WTC11 (cell line): Measurements from ENCODE around the gene KSR1. TPM values are rescaled to one million over a fixed set of nuclear protein-coding genes. Genes with fewer than 3 reads are reported as not detected.

Experiments
- ATAC-seq: fragments of 200-7000 bp; cut with Tn5 transposase; 2 replicates; pipeline ENCODE4 v1.10.0; 2021; ENCODE audit warnings: mild to moderate bottlenecking, moderate library complexity
- CTCF ChIA-PET: fragments of 300-600 bp; sonication (Branson Sonifier 250); formaldehyde crosslinking; loops from one replicate; lab custom pipeline; 2021; ENCODE audit warnings: antibody characterized with exemption; lab: Charles Lee
- POLR2A ChIA-PET: fragments of 350-600 bp; sonication (Branson Sonifier 250); formaldehyde crosslinking; loops from one replicate; lab custom pipeline; 2021; ENCODE audit warnings: antibody characterized with exemption; lab: Charles Lee
- DNase-seq: peaks from one replicate; pipeline ENCODE4 v3.0.0; 2021; ENCODE audit warnings: low spot score
- H3K27ac Mint-ChIP-seq: 2 replicates; pipeline ENCODE4 v1.8.0; 2021; ENCODE audit warnings: mixed read lengths
- H3K27me3 Mint-ChIP-seq: 2 replicates; pipeline ENCODE4 v1.8.0; 2021; ENCODE audit warnings: low read depth, mild to moderate bottlenecking, moderate library complexity, mixed read lengths
- H3K36me3 Mint-ChIP-seq: 2 replicates; pipeline ENCODE4 v1.8.0; 2021; ENCODE audit warnings: mixed read lengths
- H3K4me1 Mint-ChIP-seq: 2 replicates; pipeline ENCODE4 v1.8.0; 2022; ENCODE audit warnings: mixed read lengths
- H3K4me3 Mint-ChIP-seq: 2 replicates; pipeline ENCODE4 v1.8.0; 2021; ENCODE audit warnings: mild to moderate bottlenecking, moderate library complexity, mixed read lengths
- H3K9me3 Mint-ChIP-seq: 2 replicates; pipeline ENCODE4 v1.8.0; 2021; ENCODE audit warnings: mixed read lengths
- CBFB ChIP-seq: sonication (generic); formaldehyde crosslinking; IDR thresholded peaks from 2 replicates; pipeline ENCODE4 v1.8.1; 2022; ENCODE audit warnings: mild to moderate bottlenecking, low read depth, missing genetic modification reagents
- CREM ChIP-seq: sonication (generic); formaldehyde crosslinking; IDR thresholded peaks from 2 replicates; pipeline ENCODE4 v1.8.1; 2022; ENCODE audit warnings: mild to moderate bottlenecking, missing genetic modification reagents, moderate library complexity
- E2F5 ChIP-seq: sonication (generic); formaldehyde crosslinking; IDR thresholded peaks from 2 replicates; pipeline ENCODE4 v1.8.1; 2022; ENCODE audit warnings: mild to moderate bottlenecking, moderate library complexity, missing genetic modification reagents
- ELF4 ChIP-seq: sonication (generic); formaldehyde crosslinking; IDR thresholded peaks from 2 replicates; pipeline ENCODE4 v1.8.1; 2022; ENCODE audit warnings: low read depth, mild to moderate bottlenecking, moderate library complexity, missing genetic modification reagents
- FOXP4 ChIP-seq: sonication (generic); formaldehyde crosslinking; IDR thresholded peaks from 2 replicates; pipeline ENCODE4 v1.8.0; 2022; ENCODE audit warnings: mild to moderate bottlenecking, missing genetic modification reagents
- HMGA2 ChIP-seq: fragments of 250-450 bp; sonication (Bioruptor Pico); IDR thresholded peaks from 2 replicates; pipeline ENCODE4 v1.4.0; 2021; ENCODE audit warnings: mild to moderate bottlenecking, moderate library complexity
- NR1H2 ChIP-seq: sonication (generic); formaldehyde crosslinking; IDR thresholded peaks from 2 replicates; pipeline ENCODE4 v1.9.0; 2021; ENCODE audit warnings: mild to moderate bottlenecking, moderate library complexity, missing genetic modification reagents
- PRDM15 ChIP-seq: sonication (generic); formaldehyde crosslinking; IDR thresholded peaks from 2 replicates; pipeline ENCODE4 v1.8.0; 2022; ENCODE audit warnings: missing genetic modification reagents
- RORB ChIP-seq: fragments of 250-450 bp; sonication (Bioruptor Pico); IDR thresholded peaks from 2 replicates; pipeline ENCODE4 v1.9.0; 2021; ENCODE audit warnings: mild to moderate bottlenecking
- SMAD4 ChIP-seq: sonication (generic); formaldehyde crosslinking; IDR thresholded peaks from 2 replicates; pipeline ENCODE4 v1.8.0; 2022; ENCODE audit warnings: mild to moderate bottlenecking, missing genetic modification reagents
- STAT6 ChIP-seq: sonication (generic); formaldehyde crosslinking; conservative IDR thresholded peaks from 2 replicates; pipeline ENCODE4 v1.8.1; 2023; ENCODE audit warnings: mild to moderate bottlenecking, low read depth, missing genetic modification reagents, moderate library complexity
- USF1 ChIP-seq: sonication (generic); formaldehyde crosslinking; IDR thresholded peaks from 2 replicates; pipeline ENCODE4 v1.8.0; 2022; ENCODE audit warnings: mild to moderate bottlenecking, missing genetic modification reagents
- ZMAT4 ChIP-seq: fragments of 250-450 bp; sonication (Bioruptor Pico); IDR thresholded peaks from 2 replicates; pipeline ENCODE4 v1.9.0; 2021; ENCODE audit warnings: mild to moderate bottlenecking
- ZNF416 ChIP-seq: fragments of 250-450 bp; sonication (Bioruptor Pico); IDR thresholded peaks from 2 replicates; pipeline ENCODE4 v1.9.0; 2021; ENCODE audit warnings: mild to moderate bottlenecking, inconsistent platforms
- ZNF423 ChIP-seq: fragments of 250-450 bp; sonication (Bioruptor Pico); IDR thresholded peaks from 2 replicates; pipeline ENCODE4 v2.1.2; 2022; ENCODE audit warnings: mild to moderate bottlenecking, moderate library complexity
- ZSCAN18 ChIP-seq: fragments of 250-450 bp; sonication (Bioruptor Pico); IDR thresholded peaks from 2 replicates; pipeline ENCODE4 v2.1.2; 2022; ENCODE audit warnings: mild to moderate bottlenecking, moderate library complexity
- total RNA-seq: library from RNA; stranded (reverse); gene quantifications from 3 replicates; pipeline ENCODE4 v1.2.3, GENCODE V29; 2021

The KSR1 gene
- total RNA-seq, 1 experiment from 2014 or later = 45.5 TPM

GRCh38 chr17:27548369-27548768 is 92.1 kb downstream of the KSR1 start:
- H3K4me3 Mint-ChIP-seq = no peak overlapping the region
- ATAC-seq (no peak), DNase-seq (no peak)
- POLR2A ChIA-PET = no interaction called here
- no peaks in the 10 kb centered on the region for H3K27me3 Mint-ChIP-seq
- H3K9me3 Mint-ChIP-seq = no peaks in the 10 kb centered on the region
- H3K27ac Mint-ChIP-seq = no peak overlapping the region
- 0 out of 2 replicates have a peak, but pooled peaks cover 2% of the 10 kb centered on the region for H3K36me3 Mint-ChIP-seq
- CTCF ChIA-PET = no interaction called here
- no peak for TF ChIP-seq NR1H2 (CRISPR knock-in tag)
- TF ChIP-seq USF1 (CRISPR knock-in tag) = no peak
- TF ChIP-seq CREM (CRISPR knock-in tag) = no peak
- no peak for TF ChIP-seq CBFB (CRISPR knock-in tag)
- TF ChIP-seq SMAD4 (CRISPR knock-in tag) = no peak
- TF ChIP-seq FOXP4 (CRISPR knock-in tag) = no peak
- TF ChIP-seq E2F5 (CRISPR knock-in tag) = no peak
- no peak for TF ChIP-seq PRDM15 (CRISPR knock-in tag)
- TF ChIP-seq HMGA2 = no peak
- TF ChIP-seq STAT6 (CRISPR knock-in tag) = no peak
- peaks cover 28% of the 10 kb centered on the region for H3K4me1 Mint-ChIP-seq

- POLR2A ChIA-PET = no interaction called here
Measured at GRCh38 chr17:27549251-27549893, 93.1 kb downstream of the KSR1 start.

More at GRCh38 chr17:27549251-27549893, 93.1 kb downstream of the KSR1 start:
- ATAC-seq (no peak), DNase-seq (no peak)
- no peak overlapping the region for H3K4me3 Mint-ChIP-seq
- H3K27me3 Mint-ChIP-seq = no peaks in the 10 kb centered on the region
- no peak overlapping the region for H3K27ac Mint-ChIP-seq
- CTCF ChIA-PET = interaction anchor here (2.3 kb wide), 1 partner anchor 15 kb away, joined by 9 read pairs; no protein-coding TSS in a partner anchor
- peaks cover 28% of the 10 kb centered on the region for H3K4me1 Mint-ChIP-seq
- peaks cover 10% of the 10 kb centered on the region; the same call in 1 of the 2 replicates for H3K36me3 Mint-ChIP-seq
- H3K9me3 Mint-ChIP-seq = peaks cover 6% of the 10 kb centered on the region; the same call in 1 of the 2 replicates
- TF ChIP-seq ZNF416 (CRISPR knock-in tag) (no peak), ZNF423 (CRISPR knock-in tag) (no peak), RORB (CRISPR knock-in tag) (no peak), ELF4 (CRISPR knock-in tag) (no peak), ZMAT4 (no peak), ZSCAN18 (no peak), PRDM15 (CRISPR knock-in tag) (no peak)
